Activated CD4-positive, CD25-positive, alpha-beta regulatory T cell treated with anti-CD3 and anti-CD28 coated beads, Interleukin-2, amount 50 U/mL, for 24 hours (primary cell): ENCODE data around the gene RAX2.
"Not testable (repeated sequence)": the region's sequence is repeated elsewhere in the genome, so short reads cannot be mapped to it uniquely, and the experiment has no call there.

ENCODE experiments used
- ATAC-seq, 2 donors: fragments of 150-1000 bp; cut with Tn5 transposase; one replicate each; pipeline ENCODE4 v1.10.0; 2021; ENCODE audit warnings: mild to moderate bottlenecking in 1 of 2, moderate library complexity in 1 of 2

Gene RAX2

GRCh38 chr19:3759482-3760254 lies 12.4 kb downstream of the RAX2 start:
- no peak for ATAC-seq

GRCh38 chr19:3758297-3758696 lies 13.7 kb downstream of the RAX2 start:
- ATAC-seq, result not testable (repeated sequence)

GRCh38 chr19:3757705-3758104 lies 14.3 kb downstream of the RAX2 start:
- not testable (repeated sequence) for ATAC-seq

- ATAC-seq, result no peak
Observed at GRCh38 chr19:3753631-3754410, 18.2 kb downstream of the RAX2 start.

- no peak for ATAC-seq
Observed at GRCh38 chr19:3752492-3752891, 19.5 kb downstream of the RAX2 start.

GRCh38 chr19:3751236-3751635 lies 20.8 kb downstream of the RAX2 start:
- ATAC-seq, result no peak

- ATAC-seq, result no peak
Observed at GRCh38 chr19:3750211-3750610, 21.8 kb downstream of the RAX2 start.

GRCh38 chr19:3748965-3749364 lies 23.1 kb downstream of the RAX2 start:
- no peak for ATAC-seq

GRCh38 chr19:3746371-3747056 lies 25.5 kb downstream of the RAX2 start:
- no peak for ATAC-seq

GRCh38 chr19:3745363-3746045 lies 26.5 kb downstream of the RAX2 start:
- no peak for ATAC-seq

- ATAC-seq, result no peak
Observed at GRCh38 chr19:3743486-3743885, 28.5 kb downstream of the RAX2 start.

- no peak for ATAC-seq
Observed at GRCh38 chr19:3740431-3740830, 31.6 kb downstream of the RAX2 start.

GRCh38 chr19:3738477-3739220 lies 33.4 kb downstream of the RAX2 start:
- ATAC-seq, result no peak

GRCh38 chr19:3737487-3738205 lies 34.4 kb downstream of the RAX2 start:
- peak in 1 of 2 donors; percentile 33 for ATAC-seq

- no peak for ATAC-seq
Observed at GRCh38 chr19:3736106-3736724, 35.8 kb downstream of the RAX2 start.

GRCh38 chr19:3734310-3734600 lies 37.8 kb downstream of the RAX2 start:
- ATAC-seq, result no peak

GRCh38 chr19:3733549-3734309 lies 38.3 kb downstream of the RAX2 start:
- ATAC-seq, result no peak

- no peak for ATAC-seq
Observed at GRCh38 chr19:3732108-3732507, 39.9 kb downstream of the RAX2 start.

- no peak for ATAC-seq
Observed at GRCh38 chr19:3730457-3730958, 41.5 kb downstream of the RAX2 start.

- no peak for ATAC-seq
Observed at GRCh38 chr19:3725640-3726310, 46.3 kb downstream of the RAX2 start.
